Measurements from ENCODE around the gene ZCWPW1. TPM values are rescaled to one million over a fixed set of nuclear protein-coding genes. Genes with fewer than 3 reads are reported as not detected.

ZCWPW1 gene
- total and polyA plus RNA-seq, 2 of the 13 experiments (the other 11 are each of a cell fraction or from before 2014, with no cell fraction given), result 2.4 to 2.5 TPM

DNA sequence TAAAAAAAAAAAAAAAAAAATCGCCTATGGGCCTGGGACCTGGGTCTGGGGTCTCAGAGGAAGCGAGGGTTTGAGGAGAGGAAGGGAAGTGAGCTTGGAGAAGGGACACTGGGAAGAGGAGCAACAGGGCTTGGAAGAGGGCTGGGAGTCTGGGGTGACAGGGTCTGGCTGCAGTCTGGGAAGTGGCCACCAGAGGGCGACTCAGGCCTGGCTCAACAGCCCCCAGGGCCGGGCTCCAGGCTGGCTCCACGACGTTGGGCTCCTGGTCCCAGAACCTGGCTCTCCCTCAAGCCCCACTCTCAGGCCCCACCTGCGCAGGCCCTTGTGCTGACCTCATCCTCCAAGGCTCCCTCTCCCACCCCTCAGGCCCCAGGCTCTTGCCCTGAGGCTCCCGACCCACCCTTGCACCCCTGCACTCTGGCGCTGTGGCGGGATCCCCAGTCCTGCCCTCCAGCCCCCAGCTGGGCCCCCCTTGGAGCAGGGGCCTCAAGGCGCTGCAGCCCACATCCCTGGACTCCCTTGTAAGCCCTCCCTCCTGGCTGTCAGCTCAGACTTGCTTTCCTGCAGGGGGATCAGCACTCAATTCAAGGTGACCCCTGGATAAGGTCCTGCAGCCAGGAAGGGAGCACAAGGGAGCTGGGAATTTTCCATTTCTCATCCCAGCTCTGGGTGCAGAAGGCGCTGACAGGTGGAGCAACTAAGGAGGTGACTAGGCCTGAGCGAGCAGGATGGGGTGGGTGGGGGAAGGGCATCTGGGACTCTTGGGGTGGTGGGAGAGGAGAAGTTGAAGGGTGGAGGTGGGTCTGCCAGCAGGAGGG, 40.9 kb upstream of the ZCWPW1 start (continued):
- TF ChIP-seq ZNF160 (CRISPR knock-in tag; IDR thresholded peaks at IDR 0.05), result no peak
- no peak for TF ChIP-seq BRCA1 (CRISPR knock-in tag; IDR thresholded peaks at IDR 0.05)
- TF ChIP-seq GPN1 (CRISPR knock-in tag; IDR thresholded peaks at IDR 0.05; ENCODE audit: borderline replicate concordance), result no peak
- peak; percentile 42; the same call in 1 of the 2 replicates for TF ChIP-seq ZNF788 (CRISPR knock-in tag; IDR thresholded peaks at IDR 0.05; ENCODE audit: borderline replicate concordance)
- TF ChIP-seq CHD2 (IDR thresholded peaks at IDR 0.05; ENCODE audit: low read depth, low read length), result no peak
- TF ChIP-seq HOXD1 (CRISPR knock-in tag; IDR thresholded peaks at IDR 0.05), result 0 out of 2 replicates have a peak, but pooled peaks have one; percentile 16
- TF ChIP-seq KAT2B (IDR thresholded peaks at IDR 0.05; ENCODE audit: borderline replicate concordance, low read depth, low read length), result no peak
- 0 out of 2 replicates have a peak, but pooled peaks have one; percentile 15 for TF ChIP-seq RELA (CRISPR knock-in tag; IDR thresholded peaks at IDR 0.05)
- TF ChIP-seq ZFP90 (CRISPR knock-in tag; IDR thresholded peaks at IDR 0.05; ENCODE audit: borderline replicate concordance), result 0 out of 2 replicates have a peak, but pooled peaks have one; percentile 57
- TF ChIP-seq, protein P1, sequence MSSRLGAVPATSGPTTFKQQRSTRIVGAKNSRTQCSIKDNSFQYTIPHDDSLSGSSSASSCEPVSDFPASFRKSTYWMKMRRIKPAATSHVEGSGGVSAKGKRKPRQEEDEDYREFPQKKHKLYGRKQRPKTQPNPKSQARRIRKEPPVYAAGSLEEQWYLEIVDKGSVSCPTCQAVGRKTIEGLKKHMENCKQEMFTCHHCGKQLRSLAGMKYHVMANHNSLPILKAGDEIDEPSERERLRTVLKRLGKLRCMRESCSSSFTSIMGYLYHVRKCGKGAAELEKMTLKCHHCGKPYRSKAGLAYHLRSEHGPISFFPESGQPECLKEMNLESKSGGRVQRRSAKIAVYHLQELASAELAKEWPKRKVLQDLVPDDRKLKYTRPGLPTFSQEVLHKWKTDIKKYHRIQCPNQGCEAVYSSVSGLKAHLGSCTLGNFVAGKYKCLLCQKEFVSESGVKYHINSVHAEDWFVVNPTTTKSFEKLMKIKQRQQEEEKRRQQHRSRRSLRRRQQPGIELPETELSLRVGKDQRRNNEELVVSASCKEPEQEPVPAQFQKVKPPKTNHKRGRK (CRISPR knock-in tag; IDR thresholded peaks at IDR 0.05), result no peak
- TF ChIP-seq, protein P2, sequence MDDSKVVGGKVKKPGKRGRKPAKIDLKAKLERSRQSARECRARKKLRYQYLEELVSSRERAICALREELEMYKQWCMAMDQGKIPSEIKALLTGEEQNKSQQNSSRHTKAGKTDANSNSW (CRISPR knock-in tag; IDR thresholded peaks at IDR 0.05; ENCODE audit: borderline replicate concordance), result no peak
- no peak for TF ChIP-seq KLF12 (CRISPR knock-in tag; IDR thresholded peaks at IDR 0.05; ENCODE audit: borderline replicate concordance)
- TF ChIP-seq HMG20B (CRISPR knock-in tag; conservative IDR thresholded peaks at IDR 0.05), result no peak
- TF ChIP-seq, protein P3, sequence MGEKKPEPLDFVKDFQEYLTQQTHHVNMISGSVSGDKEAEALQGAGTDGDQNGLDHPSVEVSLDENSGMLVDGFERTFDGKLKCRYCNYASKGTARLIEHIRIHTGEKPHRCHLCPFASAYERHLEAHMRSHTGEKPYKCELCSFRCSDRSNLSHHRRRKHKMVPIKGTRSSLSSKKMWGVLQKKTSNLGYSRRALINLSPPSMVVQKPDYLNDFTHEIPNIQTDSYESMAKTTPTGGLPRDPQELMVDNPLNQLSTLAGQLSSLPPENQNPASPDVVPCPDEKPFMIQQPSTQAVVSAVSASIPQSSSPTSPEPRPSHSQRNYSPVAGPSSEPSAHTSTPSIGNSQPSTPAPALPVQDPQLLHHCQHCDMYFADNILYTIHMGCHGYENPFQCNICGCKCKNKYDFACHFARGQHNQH (CRISPR knock-in tag; IDR thresholded peaks at IDR 0.05), result peak; percentile 44; the same call in 1 of the 2 replicates
- TF ChIP-seq, protein P4, sequence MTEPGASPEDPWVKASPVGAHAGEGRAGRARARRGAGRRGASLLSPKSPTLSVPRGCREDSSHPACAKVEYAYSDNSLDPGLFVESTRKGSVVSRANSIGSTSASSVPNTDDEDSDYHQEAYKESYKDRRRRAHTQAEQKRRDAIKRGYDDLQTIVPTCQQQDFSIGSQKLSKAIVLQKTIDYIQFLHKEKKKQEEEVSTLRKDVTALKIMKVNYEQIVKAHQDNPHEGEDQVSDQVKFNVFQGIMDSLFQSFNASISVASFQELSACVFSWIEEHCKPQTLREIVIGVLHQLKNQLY (CRISPR knock-in tag; IDR thresholded peaks at IDR 0.05), result no peak
- TF ChIP-seq MED1 (CRISPR knock-in tag; IDR thresholded peaks at IDR 0.05), result peak; percentile 35; the same call in 1 of the 2 replicates
- TF ChIP-seq FOXO1 (CRISPR knock-in tag; IDR thresholded peaks at IDR 0.05), result peak; percentile 5; the same call in 1 of the 2 replicates
- TF ChIP-seq, protein P5, sequence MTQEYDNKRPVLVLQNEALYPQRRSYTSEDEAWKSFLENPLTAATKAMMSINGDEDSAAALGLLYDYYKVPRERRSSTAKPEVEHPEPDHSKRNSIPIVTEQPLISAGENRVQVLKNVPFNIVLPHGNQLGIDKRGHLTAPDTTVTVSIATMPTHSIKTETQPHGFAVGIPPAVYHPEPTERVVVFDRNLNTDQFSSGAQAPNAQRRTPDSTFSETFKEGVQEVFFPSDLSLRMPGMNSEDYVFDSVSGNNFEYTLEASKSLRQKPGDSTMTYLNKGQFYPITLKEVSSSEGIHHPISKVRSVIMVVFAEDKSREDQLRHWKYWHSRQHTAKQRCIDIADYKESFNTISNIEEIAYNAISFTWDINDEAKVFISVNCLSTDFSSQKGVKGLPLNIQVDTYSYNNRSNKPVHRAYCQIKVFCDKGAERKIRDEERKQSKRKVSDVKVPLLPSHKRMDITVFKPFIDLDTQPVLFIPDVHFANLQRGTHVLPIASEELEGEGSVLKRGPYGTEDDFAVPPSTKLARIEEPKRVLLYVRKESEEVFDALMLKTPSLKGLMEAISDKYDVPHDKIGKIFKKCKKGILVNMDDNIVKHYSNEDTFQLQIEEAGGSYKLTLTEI (CRISPR knock-in tag; conservative IDR thresholded peaks at IDR 0.05), result no peak
- TF ChIP-seq ZNF790 (CRISPR knock-in tag; IDR thresholded peaks at IDR 0.05; ENCODE audit: borderline replicate concordance), result no peak
- no peak for TF ChIP-seq ZNF776 (CRISPR knock-in tag; IDR thresholded peaks at IDR 0.05)
- no peak for TF ChIP-seq ZNF530 (CRISPR knock-in tag; IDR thresholded peaks at IDR 0.05; ENCODE audit: low read depth)
- TF ChIP-seq POLR2AphosphoS5 (IDR thresholded peaks at IDR 0.05; ENCODE audit: low read depth, low read length), result no peak
- TF ChIP-seq ZNF850 (CRISPR knock-in tag; conservative IDR thresholded peaks at IDR 0.05), result no peak
- no peak for TF ChIP-seq BRD4 (CRISPR knock-in tag; IDR thresholded peaks at IDR 0.05)
- TF ChIP-seq, protein P6, sequence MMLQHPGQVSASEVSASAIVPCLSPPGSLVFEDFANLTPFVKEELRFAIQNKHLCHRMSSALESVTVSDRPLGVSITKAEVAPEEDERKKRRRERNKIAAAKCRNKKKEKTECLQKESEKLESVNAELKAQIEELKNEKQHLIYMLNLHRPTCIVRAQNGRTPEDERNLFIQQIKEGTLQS (CRISPR knock-in tag; IDR thresholded peaks at IDR 0.05), result no peak

Data from HepG2 (cell line).